ENCODE measurements around the gene RMC1.
"Not testable (repeated sequence)": the region's sequence is repeated elsewhere in the genome, so short reads cannot be mapped to it uniquely, and the experiment has no call there.

RMC1 gene

DNA sequence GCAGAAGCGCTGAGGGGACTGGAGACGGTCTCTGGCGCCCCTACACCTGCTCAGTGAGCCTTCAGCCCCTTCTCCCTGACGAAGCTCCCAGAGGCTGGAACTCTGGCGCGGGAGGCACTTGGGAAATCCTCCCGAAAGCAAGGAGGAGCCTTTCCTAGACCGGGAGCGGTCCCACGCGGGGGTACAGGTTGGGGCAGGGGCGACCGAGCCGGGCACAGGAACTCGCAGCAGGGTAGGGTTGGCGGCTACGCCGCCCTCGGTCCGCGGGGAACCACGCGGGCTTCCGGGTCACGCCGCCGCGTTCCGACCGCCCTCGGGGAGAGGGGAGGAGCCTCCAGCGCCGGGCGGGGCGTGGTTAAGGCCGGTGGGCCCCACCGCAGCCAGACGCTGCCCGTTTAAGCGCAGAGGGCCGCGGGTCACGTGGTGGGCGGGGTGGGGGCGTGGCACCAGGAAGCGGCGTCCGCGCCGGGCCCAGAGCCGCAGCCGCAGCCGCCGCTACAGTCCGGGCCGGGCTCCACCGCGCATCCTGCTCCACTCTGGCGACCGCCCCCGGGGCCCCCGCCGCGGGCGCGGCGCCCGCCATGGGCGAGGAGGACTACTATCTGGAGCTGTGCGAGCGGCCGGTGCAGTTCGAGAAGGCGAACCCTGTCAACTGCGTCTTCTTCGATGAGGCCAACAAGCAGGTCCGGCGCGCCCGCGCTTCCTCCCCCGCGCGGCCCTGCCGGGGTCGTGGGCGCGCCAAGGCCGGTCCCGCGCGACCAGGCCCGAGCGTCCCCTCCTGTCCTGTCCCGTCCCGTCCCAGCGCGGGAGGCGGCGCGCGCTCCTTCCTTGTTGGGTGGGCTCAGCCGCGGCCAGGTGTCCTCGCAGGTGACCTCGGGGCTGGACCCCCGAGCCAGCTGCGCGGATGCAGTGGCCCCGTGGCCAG, at the start of gene RMC1:
RMC1 (plus strand) TSS at position 474 of the 925 bp plus-strand sequence; CDS start at position 582, 108 bp downstream.
- peak; percentile 99 for DNase-seq (ENCODE audit: low read depth)

- no peak for DNase-seq (ENCODE audit: low read depth)
These were observed 49.6 kb upstream of the RMC1 start for GRCh38 chr18:23453680-23454058.

DNA sequence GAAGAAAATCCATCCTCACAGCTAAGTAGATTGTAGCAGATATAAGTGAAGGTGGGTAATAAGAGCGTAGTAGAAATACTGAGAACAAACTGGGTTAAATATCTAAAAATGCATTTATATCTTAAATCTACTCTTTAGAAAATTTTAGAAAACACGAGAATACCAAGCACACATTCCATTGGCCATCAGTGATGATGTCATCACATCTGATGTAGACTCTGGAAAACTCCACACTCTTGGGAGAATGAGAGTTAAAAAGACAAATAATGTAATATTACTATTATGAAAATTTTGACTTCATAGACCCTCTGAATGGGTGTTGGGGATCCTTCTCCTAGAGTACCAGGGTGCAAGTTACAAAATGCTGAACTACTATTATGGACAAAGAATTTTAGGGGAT, 46.5 kb upstream of the RMC1 start:
- no peak for DNase-seq (ENCODE audit: low read depth)

- no peak for DNase-seq (ENCODE audit: low read depth)
These were observed 44.3 kb upstream of the RMC1 start for GRCh38 chr18:23458830-23459529.

DNA sequence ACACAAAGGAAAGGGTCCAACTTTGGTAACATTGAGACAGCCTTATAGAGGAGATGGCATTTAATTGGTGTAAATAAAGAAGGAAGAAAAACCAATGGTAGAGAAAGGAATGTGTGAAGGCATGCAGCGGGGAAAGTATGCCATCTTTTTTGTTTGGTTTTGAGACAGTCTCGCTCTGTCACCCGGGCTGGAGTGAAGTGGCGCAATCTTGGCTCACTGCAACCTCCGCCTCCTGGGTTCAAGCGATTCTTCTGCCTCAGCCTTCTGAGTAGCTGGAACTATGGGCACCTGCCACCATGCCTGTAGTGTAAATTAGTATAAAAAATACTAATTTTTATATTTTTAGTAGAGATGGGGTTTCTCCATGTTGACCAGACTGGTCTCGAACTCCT, 43.8 kb upstream of the RMC1 start:
- no peak for DNase-seq (ENCODE audit: low read depth)

DNA sequence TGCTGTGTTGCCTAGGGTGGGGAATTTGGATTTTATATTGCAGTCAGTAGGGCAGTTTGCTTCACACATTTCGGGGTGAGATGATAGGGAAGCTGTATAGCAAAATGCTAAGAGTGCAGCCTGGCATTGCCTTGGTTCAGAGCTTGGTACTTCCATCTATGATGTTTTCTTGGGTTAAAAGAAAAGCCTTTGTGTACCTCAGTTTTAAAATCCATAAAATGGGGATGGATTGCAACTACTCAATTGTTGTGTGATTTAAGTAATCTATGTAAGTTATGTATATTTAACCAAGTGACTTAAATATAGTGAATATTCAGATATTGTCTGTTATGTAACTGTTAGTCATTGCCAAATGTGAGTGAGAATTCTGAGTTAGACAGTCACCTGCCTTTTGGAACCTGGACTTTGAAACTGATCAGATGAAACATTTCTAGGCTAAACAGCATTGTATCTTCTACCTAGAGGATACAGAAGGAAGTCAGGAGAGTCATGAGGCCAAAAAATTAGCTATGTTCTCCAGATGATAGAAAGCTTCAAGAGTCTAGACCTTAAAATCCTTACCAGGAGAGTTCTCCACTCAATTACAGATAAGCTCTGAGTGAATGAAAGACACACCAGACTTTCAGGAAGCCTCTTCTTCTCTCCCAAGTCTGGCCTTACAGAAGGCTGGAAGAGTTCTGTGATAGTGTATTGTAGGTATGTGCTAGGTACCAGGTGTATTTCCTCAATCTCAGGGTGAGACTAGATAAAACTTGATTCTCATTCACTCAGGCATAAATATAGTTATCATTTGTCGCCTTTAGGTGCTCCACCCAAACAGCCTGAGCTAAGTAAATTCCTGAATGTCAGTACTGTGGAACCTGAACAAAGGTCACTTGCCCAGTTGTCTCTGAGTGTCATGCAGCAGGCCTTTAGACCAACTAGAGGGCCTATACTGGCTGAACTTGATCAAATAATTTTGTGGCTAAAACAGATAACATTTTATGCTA, 42.7 kb upstream of the RMC1 start:
- DNase-seq (ENCODE audit: low read depth) = no peak

GRCh38 chr18:23462876-23463275, 40.4 kb upstream of the RMC1 start:
- no peak for DNase-seq (ENCODE audit: low read depth)

DNA sequence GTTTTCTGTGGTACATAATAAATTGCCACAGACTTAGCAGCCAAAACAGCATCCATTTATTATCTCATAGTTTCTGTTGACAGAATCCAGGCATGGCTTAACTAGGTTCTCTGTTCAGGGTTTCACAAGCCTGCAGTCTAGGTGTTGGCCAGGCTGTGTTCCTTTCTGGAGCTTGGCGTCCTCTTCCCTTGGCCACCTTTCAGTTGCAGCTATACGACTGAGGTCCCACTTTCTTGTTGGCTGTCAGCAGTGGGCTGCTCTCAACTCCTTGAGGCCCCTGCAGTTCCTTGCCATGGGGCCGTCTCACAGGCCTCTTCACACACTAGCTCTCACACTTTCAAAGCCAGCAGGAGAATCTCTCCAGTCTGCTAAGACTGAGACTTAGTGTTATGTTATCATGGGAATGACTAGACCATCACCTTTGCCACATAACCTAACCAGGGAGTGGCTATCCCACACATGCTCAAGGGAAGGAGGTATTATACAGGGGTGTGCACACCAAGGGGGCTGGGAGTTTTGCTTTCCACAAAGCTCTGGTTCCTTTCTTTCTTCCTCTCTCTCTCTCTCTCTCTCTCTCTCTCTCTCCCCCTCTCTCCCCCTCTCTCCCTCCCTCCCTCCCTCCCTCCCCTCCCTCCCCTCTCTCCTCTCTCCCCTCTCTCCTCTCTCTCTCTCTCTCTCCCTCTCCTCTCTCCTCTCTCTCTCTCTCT, 34.4 kb upstream of the RMC1 start:
- no peak for DNase-seq (ENCODE audit: low read depth)

GRCh38 chr18:23470620-23471387, 32.5 kb upstream of the RMC1 start:
- DNase-seq (ENCODE audit: low read depth) = no peak

DNA sequence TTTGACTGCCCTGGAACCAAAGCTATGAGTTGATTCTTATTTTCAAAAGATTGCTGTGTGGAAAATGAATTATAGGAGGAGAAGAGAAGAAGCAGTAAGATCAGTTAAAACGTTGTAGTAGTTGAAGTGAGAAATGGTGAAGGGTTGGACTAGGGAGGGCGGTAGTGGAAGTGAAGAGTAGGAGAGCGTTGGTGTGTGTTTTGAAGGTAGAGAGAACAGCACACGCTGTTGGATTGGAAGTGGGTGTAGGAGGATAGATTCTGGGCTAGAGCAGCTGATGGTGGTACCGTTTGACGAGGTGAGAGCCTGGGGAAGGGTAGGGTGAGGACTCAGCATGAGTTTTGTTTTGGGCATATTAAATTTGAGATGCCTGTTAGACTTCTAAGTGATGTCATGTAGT, 31.8 kb upstream of the RMC1 start:
- DNase-seq (ENCODE audit: low read depth) = no peak

DNA sequence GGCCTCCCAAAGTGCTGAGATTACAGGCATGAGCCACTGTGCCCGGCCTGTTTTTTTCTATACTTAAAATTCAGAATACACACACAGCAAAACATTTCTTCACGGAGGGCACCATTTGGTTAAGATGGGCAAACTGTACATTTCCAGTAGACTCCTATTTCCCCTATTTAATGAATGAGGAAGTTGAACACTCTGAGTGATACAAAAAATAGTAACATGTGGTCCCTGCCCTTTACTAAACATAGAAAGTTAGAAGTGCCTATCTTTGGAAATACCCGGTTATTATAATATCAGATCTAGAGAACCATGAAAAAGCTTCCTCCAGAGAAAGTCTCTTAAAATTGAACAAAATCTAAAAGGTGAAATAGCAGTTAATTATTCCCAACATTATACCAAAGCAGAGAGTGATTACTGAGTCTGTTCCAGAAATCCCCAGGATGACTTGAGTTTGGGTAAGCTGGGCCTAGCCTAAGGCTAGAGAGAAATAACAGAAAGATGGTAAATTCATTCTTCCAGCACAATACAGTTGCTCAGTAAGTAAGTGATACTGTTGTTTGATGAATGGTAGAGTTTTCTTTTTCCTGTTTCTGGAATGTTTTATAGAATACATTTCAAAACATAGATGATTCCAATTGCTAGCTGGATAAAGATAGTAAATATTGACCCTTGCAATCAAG, 23.3 kb upstream of the RMC1 start:
- no peak for DNase-seq (ENCODE audit: low read depth)

DNA sequence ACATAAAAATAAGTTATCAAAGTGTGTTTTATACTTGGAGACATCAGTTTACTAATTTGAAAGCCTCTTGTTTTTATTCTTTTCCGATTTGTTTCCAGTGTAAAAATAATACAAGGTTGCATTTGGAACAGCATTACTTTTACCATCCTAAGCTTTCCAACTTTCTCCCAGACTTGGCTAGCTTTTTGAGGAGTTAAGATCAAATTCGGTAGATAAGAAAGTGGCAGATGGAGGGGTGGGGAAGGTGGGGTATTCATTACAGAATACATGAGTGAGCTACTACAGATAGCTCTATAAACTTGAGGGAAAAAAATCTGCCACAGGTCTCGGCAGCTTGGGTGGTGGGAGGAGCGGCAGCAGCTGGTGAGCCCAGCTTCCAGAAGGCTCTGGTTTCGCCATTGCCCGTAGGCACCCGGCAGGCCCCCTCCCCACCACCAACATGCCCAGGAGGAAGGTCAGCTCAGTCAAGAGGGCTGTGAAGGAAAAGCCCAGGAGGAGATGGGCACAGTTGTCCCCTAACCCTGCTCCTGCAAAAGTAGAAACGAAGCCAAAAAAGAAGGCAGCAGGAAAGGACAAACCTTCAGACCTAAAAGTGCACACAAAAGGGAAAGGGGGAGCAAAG, 18.6 kb upstream of the RMC1 start:
- DNase-seq (ENCODE audit: low read depth) = no peak

DNA sequence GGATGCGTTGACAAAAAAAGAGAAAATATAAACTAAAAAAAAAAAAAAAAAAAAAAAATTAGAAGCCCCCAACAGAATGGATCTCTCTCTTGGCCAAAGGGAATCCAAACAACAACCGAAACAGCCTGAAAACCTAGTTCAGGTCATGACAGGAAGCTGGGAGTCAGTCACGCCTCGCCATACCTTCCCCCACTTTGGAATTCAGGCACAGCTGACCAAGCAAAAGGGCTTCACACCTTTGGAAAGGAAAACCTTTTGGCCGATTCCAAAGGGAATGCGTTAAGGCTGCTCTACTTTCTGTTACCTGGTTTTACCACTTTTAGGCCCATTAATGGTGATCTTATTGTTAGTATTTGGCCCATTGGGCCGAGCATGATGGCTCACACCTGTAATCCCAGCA, 17.9 kb upstream of the RMC1 start:
- no peak for DNase-seq (ENCODE audit: low read depth)

DNA sequence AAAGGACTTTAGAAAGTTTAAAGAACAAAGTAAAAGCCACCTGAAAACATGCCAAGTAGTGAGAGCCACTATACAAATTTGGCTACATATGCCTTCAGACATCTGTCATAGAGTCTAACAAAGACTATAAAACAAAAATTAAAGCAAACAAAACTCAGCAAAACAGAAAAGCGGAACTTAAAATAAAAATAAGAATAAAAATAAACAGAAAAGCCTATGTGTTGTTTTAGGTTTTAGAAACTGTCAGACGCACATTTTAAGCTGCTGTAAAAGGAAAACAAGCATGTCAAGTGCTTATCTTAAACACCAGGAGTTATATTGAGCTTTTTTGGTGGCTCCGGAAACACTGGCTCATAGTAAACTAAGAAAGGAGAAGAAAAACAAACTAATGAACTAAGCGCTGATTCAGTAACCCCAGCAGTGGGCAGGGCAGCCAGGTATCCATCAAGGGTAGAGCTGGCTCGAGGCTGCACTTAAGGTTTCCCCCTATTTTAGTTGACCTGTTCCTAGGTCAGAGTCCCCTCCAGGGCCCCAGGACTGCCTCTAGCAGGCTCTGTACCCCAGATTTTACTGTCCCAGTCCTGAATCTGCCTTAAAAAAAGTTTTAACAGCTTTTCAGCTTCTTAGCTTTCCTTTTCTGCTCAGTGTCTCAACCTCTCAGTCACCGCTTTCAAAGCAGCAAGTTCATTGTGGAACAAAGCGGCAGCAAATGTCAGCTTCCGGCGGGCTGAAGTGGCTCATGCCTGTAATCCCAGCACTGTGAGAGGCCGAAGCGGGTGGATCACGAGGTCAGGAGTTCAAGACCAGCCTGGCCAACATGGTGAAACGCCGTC, 15.4 kb upstream of the RMC1 start:
- no peak for DNase-seq (ENCODE audit: low read depth)

- DNase-seq (ENCODE audit: low read depth) = not testable (repeated sequence)
These were observed 13.7 kb upstream of the RMC1 start for GRCh38 chr18:23489586-23489985.

GRCh38 chr18:23493654-23494053, 9.7 kb upstream of the RMC1 start:
- DNase-seq (ENCODE audit: low read depth) = no peak

DNA sequence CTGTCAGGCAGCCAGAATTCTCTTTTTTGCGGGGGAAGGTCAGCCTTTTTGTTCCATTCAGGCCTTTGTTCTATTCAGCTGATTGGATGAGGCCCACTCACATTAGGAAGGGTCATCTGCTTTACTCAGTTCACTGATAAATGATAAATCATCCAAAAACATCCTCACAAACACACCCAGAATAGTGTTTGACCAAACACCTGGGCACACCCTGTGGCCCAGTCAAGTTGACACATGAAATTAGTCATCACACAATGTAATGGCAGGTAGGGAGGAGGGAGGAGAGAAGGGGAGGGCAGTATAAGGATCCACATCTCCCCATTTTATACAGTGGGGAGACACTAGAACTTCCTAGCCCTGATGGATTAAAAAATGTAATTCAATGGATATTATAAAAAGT, 8.3 kb upstream of the RMC1 start:
- DNase-seq (ENCODE audit: low read depth) = no peak

DNA sequence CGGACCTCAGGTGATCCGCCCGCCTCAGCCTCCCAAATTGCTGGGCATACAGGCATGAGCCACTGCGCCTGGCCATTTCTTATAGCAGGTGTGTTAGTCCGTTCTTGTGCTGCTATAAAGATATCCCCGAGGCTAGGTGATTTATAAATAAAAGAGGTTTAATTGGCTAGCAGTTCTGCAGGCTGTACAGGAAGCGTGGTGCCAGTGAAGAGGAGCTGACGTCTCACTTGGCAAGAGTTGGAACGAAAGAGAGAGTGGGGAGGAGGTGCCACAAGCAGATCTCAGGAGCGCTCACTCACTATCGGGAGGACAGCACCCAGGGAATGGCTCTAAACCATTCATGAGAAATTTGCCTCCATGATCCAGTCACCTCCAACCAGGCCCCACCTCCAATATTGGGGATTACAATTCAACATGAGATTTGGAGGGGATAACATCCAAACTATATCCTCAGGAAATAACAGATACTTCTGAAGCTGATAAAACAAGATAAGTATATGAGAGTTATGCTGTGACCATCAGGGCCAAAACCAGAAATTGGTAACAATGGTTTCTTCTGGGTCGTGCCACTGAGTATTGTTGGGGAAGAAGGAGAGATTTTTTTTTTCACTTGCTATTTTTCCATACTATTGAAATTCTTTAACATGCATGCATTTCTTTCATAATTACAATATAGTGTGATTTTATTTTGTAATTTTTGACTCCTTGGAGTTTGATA, 7.4 kb upstream of the RMC1 start:
- no peak for DNase-seq (ENCODE audit: low read depth)

Measured in stimulated activated CD8-positive, alpha-beta memory T cell treated with anti-CD3 and anti-CD28 coated beads, Interleukin-7, amount 100 ng/mL, for 24 hours (primary cell).